Measurements from ENCODE around the gene CIAPIN1. TPM values are rescaled to one million over a fixed set of nuclear protein-coding genes. Genes with fewer than 3 reads are reported as not detected.

Gene CIAPIN1
- total RNA-seq (10 to 100 TPM; 17.1 to 22.5 (median 20.1) TPM), polyA plus RNA-seq (10 to 100 TPM; 34.8 to 46.2 (median 45.2) TPM)

- TF ChIP-seq EP300 (IDR thresholded peaks at IDR 0.05) (no peak), CTCF (IDR thresholded peaks at IDR 0.05) (no peak), POLR2A (IDR thresholded peaks at IDR 0.05) (peak; percentile 89 to 91), POLR2AphosphoS5 (IDR thresholded peaks at IDR 0.05) (peak in 3 of 4 donors; percentile 90 to 95 (median 95))
- DNase-seq = peak; percentile 98
- Histone ChIP-seq H3K36me3 (peaks cover 0 to 16% (median 4%) of the 10 kb centered on the region in 4 donors), H3K9me3 (no peaks in the 10 kb centered on the region), H3K4me3 (peak within 1 kb of the TSS; percentile 81 to 99 (median 96)), H3K4me1 (peaks cover 0 to 31% (median 19%) of the 10 kb centered on the region in 4 donors), H3K27me3 (no peaks in the 10 kb centered on the region), H3K27ac (peak within 1 kb of the TSS; percentile 89 to 97 (median 94))
- 1% methylated on average over 68 of the region's 68 CpGs for WGBS, 2 donors
- intact Hi-C loops (cut with DNase I) = loop anchor here (2.0 to 10.0 kb wide), 3 partner anchors 15 to 287 kb away; partner anchors contain the start of genes KATNB1 and POLR2C
These were observed at the start of gene CIAPIN1, which contains the start of gene COQ9 for GRCh38 chr16:57447186-57447962. CIAPIN1 (minus strand) TSS chr16:57447385; CDS start chr16:57440928, 6,457 bp downstream. COQ9 (plus strand) TSS chr16:57447479; CDS start chr16:57447506, 27 bp downstream.

- no peaks in the 10 kb centered on the region for H3K4me1 ChIP-seq
- DNase-seq = no peak
- no peaks in the 10 kb centered on the region for H3K36me3 ChIP-seq
- TF ChIP-seq POLR2AphosphoS5 (IDR thresholded peaks at IDR 0.05) (no peak), CTCF (IDR thresholded peaks at IDR 0.05) (no peak), POLR2A (IDR thresholded peaks at IDR 0.05) (no peak), EP300 (IDR thresholded peaks at IDR 0.05) (no peak)
- H3K27ac ChIP-seq = no peak overlapping the region
- intact Hi-C loops (cut with DNase I) = no loop called here
- no peak overlapping the region for H3K4me3 ChIP-seq
- 91 to 93% methylated on average over 4 of the region's 4 CpGs for WGBS, 2 donors
- H3K27me3 ChIP-seq = no peaks in the 10 kb centered on the region
- no peaks in the 10 kb centered on the region for H3K9me3 ChIP-seq
These were observed 46.6 kb upstream of the CIAPIN1 start for GRCh38 chr16:57493767-57494166.

GRCh38 chr16:57489229-57489628 is 42.0 kb upstream of the CIAPIN1 start:
- Histone ChIP-seq H3K4me1 (peaks cover 0 to 22% (median 13%) of the 10 kb centered on the region in 4 donors), H3K27ac (no peak overlapping the region), H3K36me3 (no peaks in the 10 kb centered on the region), H3K27me3 (no peaks in the 10 kb centered on the region), H3K4me3 (no peak overlapping the region), H3K9me3 (no peaks in the 10 kb centered on the region)
- intact Hi-C loops (cut with DNase I) = no loop called here
- DNase-seq = no peak
- TF ChIP-seq POLR2AphosphoS5 (IDR thresholded peaks at IDR 0.05) (no peak), POLR2A (IDR thresholded peaks at IDR 0.05) (no peak), CTCF (IDR thresholded peaks at IDR 0.05) (no peak), EP300 (IDR thresholded peaks at IDR 0.05) (no peak)
- WGBS, 2 donors = 83 to 94% methylated on average over 5 of the region's 5 CpGs

GRCh38 chr16:57486858-57487834 is 40.0 kb upstream of the CIAPIN1 start:
- TF ChIP-seq EP300 (IDR thresholded peaks at IDR 0.05) = no peak
- TF ChIP-seq POLR2AphosphoS5 (IDR thresholded peaks at IDR 0.05) = no peak
- TF ChIP-seq CTCF (IDR thresholded peaks at IDR 0.05) = no peak
- TF ChIP-seq POLR2A (IDR thresholded peaks at IDR 0.05) = no peak
- no peak for DNase-seq
- WGBS, 2 donors = 90 to 91% methylated on average over 8 of the region's 8 CpGs
- H3K27ac ChIP-seq = peak overlapping the region; percentile 31 to 72 (median 61)
- peak overlapping the region; percentile 31 to 70 (median 62) for H3K4me3 ChIP-seq
- no peaks in the 10 kb centered on the region for H3K27me3 ChIP-seq
- peaks cover 0 to 22% (median 13%) of the 10 kb centered on the region in 4 donors for H3K4me1 ChIP-seq
- intact Hi-C loops (cut with DNase I) = loop anchor here (2.0 kb wide), 1 partner anchor 50 kb away; the partner anchor contains the start of gene CCDC102A
- no peaks in the 10 kb centered on the region for H3K9me3 ChIP-seq
- no peaks in the 10 kb centered on the region for H3K36me3 ChIP-seq
